HL-60/S4 treated with phorbol 12-myristate 13-acetate at 8.2 ng/mL for 4 days and 3 days (cell line): ENCODE results near the gene RMI2.

Experiments used
- in situ Hi-C: fragments of 300-500 bp; cut with MboI; formaldehyde crosslinking; loops from 2 replicates; pipeline ENCODE4 v1.15.0; 2022; ENCODE audit warnings: low sequenced_read_pairs

Gene RMI2

DNA sequence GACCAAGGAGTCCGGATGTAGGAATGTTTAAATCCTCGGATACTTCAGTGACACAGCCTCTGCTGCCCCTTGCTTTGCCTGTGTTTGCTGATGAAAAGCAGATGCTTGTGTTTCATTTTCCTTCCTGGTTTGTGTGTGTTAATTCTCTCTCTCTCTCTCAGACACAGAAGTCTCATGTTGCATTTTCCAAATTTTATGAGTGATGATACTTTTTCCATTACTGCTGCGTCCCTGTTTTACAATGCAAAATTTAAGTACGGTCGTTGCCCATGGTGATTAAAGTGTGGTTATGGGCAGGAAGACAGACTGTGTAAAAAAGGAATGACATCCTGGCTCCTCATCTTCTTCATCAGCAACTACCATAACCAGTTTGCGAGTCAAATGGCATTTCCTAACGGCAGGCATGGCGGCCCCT lies 5.7 kb downstream of the RMI2 start:
- in situ Hi-C loops: loop anchor here (25.0 kb wide), 1 partner anchor 389 kb away; no protein-coding TSS in a partner anchor

DNA sequence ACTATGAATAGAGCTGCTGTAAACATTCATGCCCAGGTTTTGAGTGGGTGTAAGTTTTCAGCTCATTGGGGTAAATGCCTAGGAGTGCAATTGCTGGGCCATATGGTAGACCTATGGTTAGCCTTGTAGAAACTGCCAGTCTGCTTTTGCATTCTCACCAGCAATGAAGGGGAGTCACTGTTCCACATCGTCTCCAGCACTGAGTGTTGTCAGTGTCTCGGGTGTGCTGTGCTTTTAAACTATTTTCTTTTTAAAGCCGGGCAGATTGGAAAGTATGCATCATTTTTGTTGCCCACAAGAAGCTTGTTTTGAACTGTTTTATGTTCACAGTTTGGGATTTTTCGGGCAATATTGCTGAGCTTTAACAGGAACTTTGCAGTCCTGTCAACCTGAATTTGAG lies 7.9 kb downstream of the RMI2 start:
- in situ Hi-C loops: loop anchor here (25.0 kb wide), 1 partner anchor 391 kb away; no protein-coding TSS in a partner anchor

DNA sequence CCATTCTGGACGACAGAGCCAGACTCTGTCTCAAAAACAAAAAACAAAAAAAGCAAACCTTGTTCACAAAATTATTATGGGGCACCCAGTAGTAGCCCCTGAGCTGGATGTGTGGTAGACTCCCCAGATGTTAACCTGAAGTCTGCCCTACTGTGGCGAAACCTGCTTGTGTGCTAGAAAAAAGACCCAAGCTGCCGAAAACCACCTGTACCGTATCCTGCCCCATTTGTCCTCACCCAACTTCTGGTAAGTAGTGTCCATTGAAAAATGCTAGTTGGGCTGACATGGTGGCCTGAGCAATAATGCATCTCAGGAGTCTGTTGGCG lies 9.1 kb downstream of the RMI2 start:
- in situ Hi-C loops: loop anchor here (25.0 kb wide), 1 partner anchor 392 kb away; no protein-coding TSS in a partner anchor

DNA sequence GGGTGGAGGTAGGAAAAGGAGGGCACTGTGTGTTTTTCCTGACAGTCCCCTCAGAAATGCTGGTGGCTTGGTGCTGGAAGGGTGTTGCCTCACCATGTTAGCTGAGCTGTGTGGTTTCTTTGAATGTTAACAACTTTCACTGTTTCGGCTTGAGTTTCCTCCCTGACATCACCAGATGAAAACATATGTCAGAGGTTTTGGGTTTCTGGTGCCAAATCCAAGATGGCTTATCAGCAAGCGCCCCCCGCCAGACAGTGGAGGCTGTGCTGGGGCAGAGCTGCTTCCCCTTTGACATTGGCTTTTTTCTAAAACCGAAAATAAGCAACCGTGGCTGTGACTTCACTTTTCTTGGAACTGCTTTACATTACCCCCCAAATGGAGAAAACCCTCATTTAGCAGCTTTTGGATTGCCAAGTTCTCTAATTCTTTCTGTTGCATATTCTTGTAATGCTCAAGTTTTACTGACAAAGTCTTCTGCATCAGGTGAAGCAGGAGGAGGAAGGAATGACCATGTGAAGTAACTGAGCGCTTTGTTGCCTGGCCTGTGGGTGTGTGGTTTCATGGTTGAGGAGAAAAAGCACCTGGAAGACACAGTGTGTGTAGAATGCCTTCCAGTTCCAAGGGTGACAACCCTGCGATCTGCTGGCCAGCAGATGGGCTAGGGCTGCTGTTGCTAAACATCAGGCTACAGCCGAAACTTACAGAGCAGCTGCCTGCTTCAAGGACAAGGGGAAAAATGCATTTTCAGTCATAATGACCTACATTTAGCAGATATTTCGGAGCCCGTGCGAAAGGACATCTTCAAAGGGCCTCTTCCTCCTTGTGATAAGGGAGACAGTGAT lies 9.7 kb downstream of the RMI2 start:
- in situ Hi-C loops: loop anchor here (25.0 kb wide), 1 partner anchor 393 kb away; no protein-coding TSS in a partner anchor

DNA sequence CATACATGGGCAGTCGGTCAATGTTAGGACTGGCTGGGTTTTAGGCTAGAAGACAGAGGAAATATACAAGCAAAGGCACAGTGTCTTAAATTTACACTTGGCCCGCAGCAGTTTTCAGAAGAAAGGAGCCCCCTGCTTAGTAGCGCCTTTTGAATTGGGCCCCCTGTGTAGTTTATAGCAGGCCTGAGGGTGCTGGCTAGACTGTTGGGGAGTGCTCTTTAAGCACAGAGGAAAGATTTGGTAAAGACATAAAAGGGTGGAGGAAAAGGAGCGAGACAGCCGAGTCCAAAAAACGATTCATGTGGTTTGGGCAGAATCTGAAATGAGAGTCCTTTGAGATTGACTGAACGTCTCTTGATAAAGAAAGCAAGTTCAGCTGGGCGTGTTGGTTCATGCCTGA lies 10.6 kb downstream of the RMI2 start:
- in situ Hi-C loops: loop anchor here (25.0 kb wide), 1 partner anchor 394 kb away; no protein-coding TSS in a partner anchor

DNA sequence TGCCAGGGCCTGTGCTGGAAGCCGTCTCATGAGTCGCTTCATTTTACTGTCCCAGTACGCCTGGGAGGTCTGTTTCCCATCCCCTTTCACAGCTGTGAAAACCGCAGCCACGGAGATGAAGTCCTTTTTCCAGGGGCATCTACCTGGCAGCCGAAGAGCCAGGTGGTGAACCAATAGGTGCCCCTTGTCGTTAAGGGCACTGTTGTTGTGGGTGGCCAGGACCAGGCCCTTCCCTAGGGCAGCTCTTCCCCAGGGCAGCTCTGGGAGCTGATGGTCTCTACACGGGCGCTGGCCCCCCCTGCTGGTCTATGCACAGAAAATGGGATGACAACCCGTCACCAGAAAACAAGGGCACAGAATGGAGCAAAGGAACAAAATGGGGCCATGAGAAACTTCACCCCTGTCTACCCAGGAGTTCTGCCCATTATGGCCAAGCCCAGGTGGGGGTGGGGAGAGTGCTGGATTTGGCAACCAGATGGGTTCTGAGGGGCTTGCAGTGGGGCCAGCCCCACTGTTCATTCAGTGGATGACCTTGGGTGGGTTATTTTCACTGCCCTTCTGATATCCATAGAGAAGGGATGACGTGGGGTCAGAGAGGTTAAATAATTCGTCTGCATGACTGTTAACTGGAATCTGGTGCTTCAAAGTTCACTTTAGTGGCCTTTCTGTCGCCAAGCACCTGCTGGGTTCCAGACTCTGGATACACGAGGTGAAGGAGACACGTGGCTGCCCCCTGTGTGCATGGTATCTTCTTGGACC lies 11.5 kb downstream of the RMI2 start:
- in situ Hi-C loops: loop anchor here (25.0 kb wide), 1 partner anchor 394 kb away; no protein-coding TSS in a partner anchor

DNA sequence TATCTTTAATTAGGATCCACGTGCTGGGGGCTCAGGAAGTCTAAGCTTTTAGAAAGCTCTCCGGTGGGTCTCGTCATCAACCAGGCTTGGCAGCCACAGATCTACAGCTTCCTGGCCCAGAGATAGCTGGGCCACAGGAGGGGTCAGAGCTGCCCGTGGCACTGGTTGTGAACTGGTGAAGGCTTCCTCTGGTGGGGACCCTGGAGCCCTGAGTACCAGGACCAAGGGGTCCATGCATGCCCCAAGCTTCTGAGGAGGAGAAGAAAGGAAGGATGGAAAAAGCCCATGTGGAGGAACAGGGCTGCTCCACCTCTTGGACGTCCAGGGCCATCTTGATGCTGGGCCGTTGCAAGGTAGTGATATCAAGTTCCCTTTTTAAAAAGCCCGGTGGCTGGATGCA lies 13.3 kb downstream of the RMI2 start:
- in situ Hi-C loops: loop anchor here (25.0 kb wide), 1 partner anchor 396 kb away; no protein-coding TSS in a partner anchor

DNA sequence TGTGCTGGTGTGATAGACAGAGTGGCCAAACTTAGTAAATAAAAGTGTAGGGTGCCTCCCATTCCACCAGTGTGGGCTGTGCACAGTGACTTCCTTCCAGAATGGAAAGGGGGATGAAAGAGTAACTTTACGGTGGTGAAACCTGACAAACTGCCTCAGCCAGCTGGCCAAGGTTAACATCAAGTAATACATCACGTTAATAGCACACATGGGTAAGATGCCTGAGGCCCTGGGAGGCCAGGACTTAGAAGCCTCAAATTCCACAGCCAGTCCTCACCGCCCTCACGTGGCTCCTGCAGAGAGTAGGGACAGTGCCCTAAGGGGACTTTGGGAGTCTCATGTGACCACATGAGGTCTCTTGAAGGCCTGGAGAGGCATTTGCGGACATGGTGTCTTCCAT lies 14.1 kb downstream of the RMI2 start:
- in situ Hi-C loops: loop anchor here (25.0 kb wide), 1 partner anchor 397 kb away; no protein-coding TSS in a partner anchor

DNA sequence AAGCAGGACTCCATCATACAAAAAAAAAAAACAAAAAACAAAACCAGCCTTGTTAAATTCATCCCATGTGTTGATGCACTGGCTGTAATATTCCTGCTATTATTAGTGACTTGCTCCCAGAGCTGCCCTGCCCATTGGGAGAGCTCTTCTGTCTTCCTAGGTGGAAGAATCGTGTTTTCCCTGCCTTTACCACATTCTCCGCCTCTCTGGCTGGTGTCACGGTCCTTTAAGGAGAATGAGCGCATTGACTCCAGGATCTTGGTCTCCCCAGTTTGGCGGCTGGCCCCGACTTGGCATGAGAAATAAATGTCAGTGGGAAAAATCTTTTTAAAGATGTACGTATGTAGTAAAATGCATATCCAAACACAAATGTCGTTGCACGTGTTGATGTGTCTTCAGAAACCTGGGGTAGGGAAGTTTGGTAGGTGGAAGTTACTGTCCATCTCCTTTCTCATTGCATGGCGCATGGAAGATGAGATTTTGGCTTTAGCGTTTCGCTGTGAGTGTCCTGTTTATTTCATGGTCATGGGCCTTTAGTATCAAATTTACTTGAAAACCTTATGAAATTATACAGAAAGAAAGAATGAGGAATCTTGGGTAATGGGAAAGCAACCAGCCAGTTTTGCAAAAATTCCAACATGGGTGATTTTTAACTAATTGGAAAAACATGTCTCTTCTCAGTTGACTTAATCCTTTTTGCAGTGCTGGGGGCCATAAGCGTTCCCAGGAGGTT lies 15.5 kb downstream of the RMI2 start:
- in situ Hi-C loops: loop anchor here (25.0 kb wide), 1 partner anchor 399 kb away; no protein-coding TSS in a partner anchor

DNA sequence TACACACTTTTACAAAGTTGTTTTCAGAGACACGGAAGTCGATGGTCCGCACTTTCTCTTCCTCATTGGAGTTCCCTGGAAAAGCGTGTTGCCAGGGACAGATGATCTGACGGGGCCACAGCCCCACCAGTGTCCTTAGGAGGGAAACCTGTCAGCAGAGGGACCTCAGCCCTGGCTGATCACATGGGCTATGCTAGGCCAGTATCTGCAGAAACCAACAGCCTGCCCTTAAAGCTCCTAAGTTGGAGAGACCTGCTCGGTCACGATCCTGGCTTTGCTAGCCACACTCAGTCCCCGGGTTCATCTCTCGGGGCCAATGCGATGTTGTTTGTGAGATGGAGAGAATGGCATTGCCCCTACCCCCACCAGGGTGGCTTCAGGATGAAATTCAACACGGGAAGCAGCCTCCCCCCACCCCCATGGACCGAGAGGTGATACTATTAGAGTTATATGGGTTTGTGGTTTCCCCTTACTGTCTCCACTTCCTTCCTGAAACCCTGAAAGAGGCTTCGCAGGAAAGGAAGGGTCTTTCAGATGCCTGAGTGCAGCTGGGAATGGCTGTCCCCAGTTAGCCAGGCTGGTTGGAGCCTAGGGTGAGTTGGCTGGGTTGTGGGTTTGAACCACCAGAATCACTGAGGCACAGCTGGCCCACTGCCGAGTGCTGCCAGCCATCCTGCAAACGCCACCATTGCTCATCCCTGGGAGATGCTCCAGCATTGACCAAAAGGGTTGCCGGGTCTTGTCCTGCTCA lies 16.6 kb downstream of the RMI2 start:
- in situ Hi-C loops: loop anchor here (25.0 kb wide), 1 partner anchor 400 kb away; no protein-coding TSS in a partner anchor

DNA sequence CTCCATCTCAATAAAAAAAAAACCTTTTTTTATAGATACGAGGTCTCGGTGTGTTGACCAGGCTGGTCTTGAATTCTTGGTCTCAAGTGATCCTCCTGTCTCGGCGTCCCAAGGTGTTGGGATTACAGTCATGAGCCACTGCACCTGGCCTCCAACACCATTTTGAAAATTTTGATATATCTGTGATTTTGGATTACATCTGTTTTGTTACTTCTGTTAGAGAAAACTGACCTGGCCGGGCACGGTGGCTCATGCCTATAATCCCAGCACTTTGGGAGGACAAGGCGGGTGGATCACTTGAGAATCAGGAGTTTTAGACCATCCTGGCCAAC lies 18.6 kb downstream of the RMI2 start:
- in situ Hi-C loops: loop anchor here (25.0 kb wide), 1 partner anchor 402 kb away; no protein-coding TSS in a partner anchor

DNA sequence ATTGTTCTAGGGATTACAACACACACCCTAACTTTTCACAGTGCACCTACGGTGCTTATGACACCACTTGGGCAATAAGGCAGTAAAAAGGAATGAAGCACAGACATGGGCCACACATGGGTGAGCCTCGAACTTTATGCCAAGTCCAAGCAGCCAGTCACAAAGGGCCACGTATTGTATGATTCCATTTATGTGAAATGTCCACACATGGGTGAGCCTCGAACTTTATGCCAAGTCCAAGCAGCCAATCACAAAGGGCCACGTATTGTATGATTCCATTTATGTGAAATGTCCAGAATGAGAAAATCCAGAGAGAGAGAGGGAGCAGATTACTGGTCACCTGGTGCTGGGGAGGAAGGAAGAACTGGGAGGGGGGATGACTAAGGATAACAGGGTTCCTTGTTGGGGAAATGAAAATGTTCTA lies 22.2 kb downstream of the RMI2 start:
- in situ Hi-C loops: loop anchor here (25.0 kb wide), 1 partner anchor 405 kb away; no protein-coding TSS in a partner anchor

DNA sequence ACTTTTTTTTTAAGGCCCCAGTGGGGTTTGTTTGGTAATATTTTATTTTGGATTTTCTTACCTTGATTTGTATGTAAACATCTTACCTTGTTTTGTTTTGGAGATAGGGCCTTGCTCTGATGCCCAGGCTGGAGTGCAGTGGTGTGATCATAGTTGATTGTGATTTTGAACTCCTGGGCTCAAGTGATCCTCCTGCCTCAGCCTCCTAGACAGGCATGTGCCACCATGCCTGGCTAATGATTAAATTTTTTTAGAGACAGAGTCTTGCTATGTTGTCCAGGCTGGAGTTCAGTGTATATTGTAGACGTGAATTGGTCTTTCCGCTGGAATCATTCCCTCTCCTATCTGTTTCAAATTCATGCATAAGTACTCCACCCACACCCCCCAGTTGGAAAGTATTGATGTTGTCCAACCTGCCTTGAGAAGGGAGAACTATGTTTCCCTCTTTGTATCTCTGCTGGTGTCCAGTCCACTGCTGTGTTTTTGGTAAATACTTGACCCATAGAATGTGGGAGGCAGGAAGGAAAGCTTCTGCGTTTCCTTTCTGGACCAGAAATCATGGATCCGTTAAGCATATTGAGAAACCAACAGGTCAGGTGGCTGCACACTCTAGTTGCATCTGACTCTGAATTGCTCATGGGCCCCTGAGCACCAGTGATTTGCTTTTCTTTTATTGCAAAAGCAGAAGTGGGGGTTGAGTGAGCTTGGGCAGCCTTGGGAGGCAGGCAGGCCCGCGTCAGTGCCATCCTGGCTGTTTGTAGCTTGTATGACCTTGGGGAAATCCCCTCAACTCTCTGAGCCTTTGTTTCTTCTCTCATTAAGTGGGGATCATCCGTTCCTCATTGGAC lies 25.0 kb downstream of the RMI2 start:
- in situ Hi-C loops: loop anchor here (25.0 kb wide), 1 partner anchor 408 kb away; no protein-coding TSS in a partner anchor

DNA sequence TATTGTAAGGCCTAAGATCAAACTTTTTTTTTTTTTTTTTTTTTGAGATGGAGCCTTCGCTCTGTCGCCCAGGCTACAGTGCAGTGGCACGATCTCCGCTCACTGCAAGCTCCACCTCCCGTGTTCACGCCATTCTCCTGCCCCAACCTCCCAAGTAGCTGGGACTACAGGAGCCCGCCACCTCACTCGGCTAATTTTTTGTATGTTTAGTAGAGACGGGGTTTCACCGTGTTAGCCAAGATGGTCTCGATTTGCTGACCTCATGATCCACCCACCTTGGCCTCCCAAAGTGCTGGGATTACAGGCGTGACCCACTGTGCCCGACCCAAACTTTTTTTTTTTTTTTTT lies 25.6 kb downstream of the RMI2 start:
- in situ Hi-C loops: loop anchor here (25.0 kb wide), 1 partner anchor 409 kb away; no protein-coding TSS in a partner anchor

DNA sequence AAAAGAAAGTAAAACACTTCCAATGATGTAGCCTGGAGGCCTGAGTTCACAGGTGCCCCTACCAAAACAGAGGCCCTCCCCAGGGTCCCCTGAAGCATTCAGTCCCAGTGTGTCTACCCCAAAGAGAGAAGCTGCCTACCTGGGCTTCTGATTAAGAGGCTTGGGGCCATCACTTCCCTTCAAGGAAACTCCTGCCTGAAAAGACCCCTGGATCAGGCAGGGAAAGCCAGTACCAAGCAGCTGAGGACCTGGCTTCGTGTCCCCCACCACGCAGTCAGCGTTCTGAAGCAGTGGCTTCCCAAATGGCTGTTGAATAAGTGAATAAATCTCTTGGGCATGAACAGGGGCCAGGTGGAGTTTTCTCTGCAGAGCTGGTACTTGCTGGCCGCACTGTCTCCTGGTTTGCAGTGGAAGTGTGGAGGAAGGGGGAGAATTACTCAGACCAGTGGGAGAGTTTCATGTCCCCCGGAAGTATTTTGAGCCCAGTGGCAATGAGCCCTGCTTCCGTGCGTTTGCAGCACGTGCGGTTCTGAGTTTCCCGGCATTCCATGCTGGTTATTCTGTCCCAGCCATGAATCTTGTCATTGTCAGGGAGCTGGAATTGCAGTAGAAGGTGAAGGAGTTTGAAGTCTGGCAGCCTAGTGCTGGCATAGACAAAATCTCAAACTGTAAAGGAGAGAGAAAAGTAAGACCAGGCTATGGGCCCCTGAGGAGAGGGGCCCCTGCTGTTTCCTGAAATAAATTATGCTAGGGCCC lies 27.0 kb downstream of the RMI2 start:
- in situ Hi-C loops: loop anchor here (25.0 kb wide), 1 partner anchor 410 kb away; no protein-coding TSS in a partner anchor

DNA sequence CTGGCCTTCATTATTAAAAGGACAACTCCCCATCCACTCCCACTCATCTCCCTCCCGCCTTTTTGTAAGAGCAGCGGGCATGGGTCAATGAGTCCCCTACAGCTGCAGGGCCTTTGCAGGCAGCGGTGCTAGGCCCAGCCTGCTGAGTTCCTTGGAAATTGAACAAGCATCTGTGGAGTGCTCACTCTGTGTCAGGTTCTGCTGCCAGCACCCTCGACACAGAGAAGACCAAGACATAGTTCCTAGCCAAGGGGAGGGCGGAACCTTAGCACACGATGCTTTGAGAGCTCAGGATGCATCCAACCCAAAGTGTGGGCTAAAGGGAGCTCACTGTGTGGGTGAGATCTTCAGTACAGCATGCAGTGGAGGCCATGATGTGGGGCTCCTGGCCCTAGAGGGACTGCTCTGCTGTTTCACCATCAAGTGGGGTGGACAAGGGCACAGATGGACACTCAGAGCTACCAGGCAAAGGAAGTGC lies 27.6 kb downstream of the RMI2 start:
- in situ Hi-C loops: loop anchor here (25.0 kb wide), 1 partner anchor 411 kb away; no protein-coding TSS in a partner anchor

DNA sequence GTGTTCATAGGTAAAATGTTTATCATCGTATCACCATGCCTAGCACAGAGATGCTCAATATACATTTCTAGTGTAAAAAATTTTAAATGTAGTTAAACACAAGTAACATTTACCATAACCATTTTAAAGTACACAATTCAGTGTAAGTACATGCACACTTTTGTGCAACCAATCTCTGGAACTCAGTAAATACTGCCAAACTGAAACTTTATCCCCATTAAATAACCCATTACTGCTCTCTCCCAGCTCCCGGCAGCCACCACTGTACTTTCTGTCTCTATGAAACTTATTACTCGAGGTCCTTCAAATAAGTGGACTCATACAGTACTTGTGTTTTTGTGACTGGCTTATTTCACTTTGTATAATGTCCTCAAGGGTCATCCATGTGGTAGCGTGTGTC lies 29.0 kb downstream of the RMI2 start:
- in situ Hi-C loops: loop anchor here (25.0 kb wide), 1 partner anchor 412 kb away; no protein-coding TSS in a partner anchor

DNA sequence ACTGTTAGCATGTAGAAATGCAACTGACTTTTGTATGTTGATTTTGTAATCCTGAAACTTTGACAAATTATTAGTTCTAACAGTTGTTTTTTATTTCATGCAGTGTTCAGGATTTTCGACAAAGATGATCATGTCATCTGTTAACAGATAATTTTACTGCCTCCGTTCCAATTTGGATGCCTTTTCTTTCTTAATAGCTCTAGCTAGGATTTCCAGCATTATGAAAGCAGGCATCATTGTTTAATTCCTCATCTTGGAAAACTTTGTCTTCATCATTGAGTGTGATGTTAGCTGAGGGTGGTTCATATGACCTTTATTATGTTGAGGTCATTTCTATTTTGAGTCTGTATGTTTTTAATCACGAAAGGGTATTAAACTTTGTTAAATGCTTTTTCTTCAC lies 31.9 kb downstream of the RMI2 start:
- in situ Hi-C loops: no loop called here
